AG04450 (cell line): ENCODE results near the gene CCDC69. TPM values are rescaled to one million over a fixed set of nuclear protein-coding genes. Genes with fewer than 3 reads are reported as not detected.

Experiments used
- CTCF ChIA-PET: fragments of 300-600, 350-600 bp; formaldehyde crosslinking; extraction: SDS; loops from one replicate; lab custom pipeline; 2022; ENCODE audit warnings: antibody characterized with exemption, inconsistent platforms; lab: Charles Lee
- POLR2A ChIA-PET: fragments of 350-600 bp; formaldehyde crosslinking; extraction: SDS; loops from one replicate; lab custom pipeline; 2021; ENCODE audit warnings: antibody characterized with exemption, inconsistent platforms; lab: Yijun Ruan, JAX
- DNase-seq: peaks from one replicate; pipeline ENCODE4 v3.0.0-alpha.2; 2011; ENCODE audit warnings: low read depth, low spot score
- H3K27ac ChIP-seq: one replicate; pipeline ENCODE4 v1.5.1; 2012; ENCODE audit warnings: low read depth, low read length, control low read depth
- H3K27me3 ChIP-seq: one replicate; pipeline ENCODE4 v1.6.0; 2012; ENCODE audit warnings: low read length; ENCODE audit not compliant: control insufficient read depth, insufficient read depth
- H3K4me3 ChIP-seq: 2 replicates; pipeline ENCODE4 v1.5.1; 2011; ENCODE audit warnings: mild to moderate bottlenecking, low read depth, low read length, control low read depth
- H3K9me3 ChIP-seq: 2 replicates; pipeline ENCODE4 v1.5.1; 2012; ENCODE audit warnings: low read length; ENCODE audit not compliant: control insufficient read depth, insufficient read depth
- CTCF ChIP-seq: IDR thresholded peaks from 2 replicates; pipeline ENCODE4 v1.5.1; 2011; ENCODE audit warnings: low read depth, low read length, control low read depth, inconsistent platforms
- polyA plus RNA-seq: library from polyadenylated mRNA; depleted of rRNA; stranded (reverse); fragments of >200 nt; gene quantifications from 2 replicates; pipeline ENCODE4 v1.2.3, GENCODE V29; 2011

Gene CCDC69
- polyA plus RNA-seq, 1 experiment = 1.9 TPM

- Histone ChIP-seq H3K4me3 (peak overlapping the region; percentile 95), H3K27ac (peak overlapping the region; percentile 72), H3K9me3 (no peaks in the 10 kb centered on the region; the same call in 1 of the 2 replicates), H3K27me3 (no peaks in the 10 kb centered on the region)
- CTCF ChIA-PET = interaction anchor here (0.8 to 3.1 kb wide), 3 partner anchors 9 to 40 kb away, joined by 3 to 16 read pairs (median 7); no protein-coding TSS in a partner anchor
- POLR2A ChIA-PET = interaction anchor here (0.5 kb wide), 1 partner anchor 35 kb away, joined by 5 read pairs; no protein-coding TSS in a partner anchor
- no peak for TF ChIP-seq CTCF
- no peak for DNase-seq
These were observed 68.0 kb downstream of the CCDC69 start for GRCh38 chr5:151155775-151156506.

- DNase-seq = no peak
- Histone ChIP-seq H3K27me3 (no peaks in the 10 kb centered on the region), H3K9me3 (no peaks in the 10 kb centered on the region; the same call in 1 of the 2 replicates), H3K4me3 (peak overlapping the region; percentile 95), H3K27ac (peak overlapping the region; percentile 72)
- ChIA-PET POLR2A (no interaction called here), CTCF (interaction anchor here (0.7 to 3.1 kb wide), 7 partner anchors 10 to 152 kb away, joined by 3 to 16 read pairs (median 7); no protein-coding TSS in a partner anchor)
- no peak for TF ChIP-seq CTCF
These were observed 68.7 kb downstream of the CCDC69 start for GRCh38 chr5:151154931-151155774.

- H3K9me3 ChIP-seq = no peaks in the 10 kb centered on the region; the same call in 1 of the 2 replicates
- DNase-seq = no peak
- no peak overlapping the region for H3K27ac ChIP-seq
- H3K27me3 ChIP-seq = no peaks in the 10 kb centered on the region
- CTCF ChIA-PET = interaction anchor here (0.6 to 1.4 kb wide), 4 partner anchors 11 to 106 kb away, joined by 3 to 9 read pairs (median 3); no protein-coding TSS in a partner anchor
- TF ChIP-seq CTCF = no peak
- H3K4me3 ChIP-seq = no peak overlapping the region
- POLR2A ChIA-PET = no interaction called here
These were observed 70.1 kb downstream of the CCDC69 start for GRCh38 chr5:151153766-151154272.

GRCh38 chr5:151153300-151153699 lies 70.6 kb downstream of the CCDC69 start:
- Histone ChIP-seq H3K9me3 (no peaks in the 10 kb centered on the region; the same call in 1 of the 2 replicates), H3K27me3 (no peaks in the 10 kb centered on the region), H3K4me3 (no peak overlapping the region), H3K27ac (no peak overlapping the region)
- CTCF ChIA-PET = interaction anchor here (0.8 to 1.9 kb wide), 3 partner anchors 11 to 151 kb away, joined by 5 read pairs; no protein-coding TSS in a partner anchor
- no peak for TF ChIP-seq CTCF
- POLR2A ChIA-PET = no interaction called here
- DNase-seq = no peak
